ENCODE measurements around the gene ZNF621.
A peak's percentile ranks its signal among the peaks of the same experiment; 100 is the strongest.

ZNF621 gene

DNA sequence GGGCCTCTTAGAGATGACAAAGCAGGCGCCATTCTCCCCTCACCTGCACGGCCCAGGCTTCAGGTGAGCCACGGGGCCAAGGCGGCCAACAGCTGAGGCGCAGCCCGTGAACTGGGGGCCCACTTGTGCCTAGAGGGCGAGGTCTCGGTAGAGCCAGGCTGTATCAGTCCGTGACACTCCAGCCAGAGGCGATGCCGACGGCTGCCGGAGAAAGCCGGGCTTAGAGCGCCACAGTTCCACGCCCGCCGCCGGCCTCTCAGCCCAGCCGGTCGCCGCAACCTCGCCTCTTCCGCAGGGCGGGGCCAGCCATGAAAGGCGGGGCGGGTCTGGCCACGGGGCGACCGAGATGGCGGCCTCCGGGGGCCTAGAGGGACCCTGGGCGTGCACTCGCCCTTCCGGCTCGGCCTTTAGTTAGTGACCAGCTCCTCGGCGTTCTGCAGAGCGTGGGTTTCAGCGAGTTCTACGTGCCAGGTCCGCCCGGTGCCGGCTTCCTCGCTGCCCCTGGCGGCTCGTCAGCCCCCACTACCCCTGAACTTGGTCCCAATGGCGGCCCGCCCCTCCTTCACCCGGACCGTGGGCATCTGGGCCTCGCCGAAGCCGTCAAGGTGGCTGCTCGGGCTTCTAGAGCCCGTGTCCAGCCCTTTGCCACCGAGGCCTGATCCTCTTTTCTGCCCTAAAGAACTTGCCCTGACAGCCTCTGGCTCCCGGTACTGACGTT lies at the start of gene ZNF621:
TSS of gene ZNF621 (plus strand) at position 393 of the 718 bp plus-strand sequence. CDS start 881 bp downstream, outside the sequence.
- DNase-seq = peak; percentile 80

- DNase-seq = peak; percentile 41
These were observed 48.0 kb upstream of the ZNF621 start, which contains the start of gene ZNF619 for GRCh38 chr3:40476478-40477470. TSS of gene ZNF619 (plus strand) at chr3:40477122. CDS start at chr3:40477980, 858 bp downstream.

DNA sequence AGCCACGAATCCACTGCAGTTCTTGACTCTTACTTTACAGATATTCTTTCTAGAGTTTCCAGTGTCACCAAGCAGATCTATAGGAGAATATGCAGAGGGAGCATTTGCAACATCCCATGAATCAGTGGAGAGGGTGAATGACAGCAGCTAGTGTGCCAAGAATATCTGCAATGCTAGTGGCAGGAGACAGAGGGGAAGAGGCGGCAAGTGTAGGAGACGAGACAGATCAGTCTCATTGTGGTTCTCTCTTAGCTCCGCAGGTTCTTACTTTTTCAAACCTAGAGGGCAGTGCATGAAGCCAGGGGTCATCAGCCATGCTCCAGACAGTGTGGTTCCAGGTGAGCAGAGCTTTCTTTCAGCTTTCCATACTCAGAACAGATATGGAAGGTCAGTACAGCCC lies 47.1 kb upstream of the ZNF621 start:
- no peak for DNase-seq

- no peak for DNase-seq
These were observed 37.6 kb upstream of the ZNF621 start for GRCh38 chr3:40487172-40487571.

DNA sequence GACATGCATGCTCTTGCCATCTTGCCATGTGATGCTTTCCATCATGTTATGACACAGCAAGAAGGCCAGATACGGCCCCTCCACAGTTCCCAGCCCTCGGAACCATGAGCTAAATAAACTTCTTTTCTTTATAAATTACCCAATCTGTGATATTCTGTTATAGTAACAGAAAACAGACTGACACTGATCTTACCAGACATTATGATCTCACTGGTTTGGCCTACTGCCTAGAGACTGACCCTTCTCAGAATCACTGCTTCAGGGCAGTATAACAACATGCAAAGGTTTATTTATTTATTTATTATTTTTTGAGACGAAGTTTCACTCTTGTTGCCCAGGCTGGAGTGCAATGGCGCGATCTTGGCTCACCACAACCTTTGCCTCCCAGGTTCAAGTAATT lies 33.8 kb upstream of the ZNF621 start:
- no peak for DNase-seq

GRCh38 chr3:40494698-40495097 lies 30.1 kb upstream of the ZNF621 start:
- no peak for DNase-seq

- no peak for DNase-seq
These were observed 27.5 kb upstream of the ZNF621 start for GRCh38 chr3:40497288-40497687.

GRCh38 chr3:40499952-40500351 lies 24.8 kb upstream of the ZNF621 start:
- no peak for DNase-seq

GRCh38 chr3:40502034-40502433 lies 22.7 kb upstream of the ZNF621 start:
- no peak for DNase-seq

DNA sequence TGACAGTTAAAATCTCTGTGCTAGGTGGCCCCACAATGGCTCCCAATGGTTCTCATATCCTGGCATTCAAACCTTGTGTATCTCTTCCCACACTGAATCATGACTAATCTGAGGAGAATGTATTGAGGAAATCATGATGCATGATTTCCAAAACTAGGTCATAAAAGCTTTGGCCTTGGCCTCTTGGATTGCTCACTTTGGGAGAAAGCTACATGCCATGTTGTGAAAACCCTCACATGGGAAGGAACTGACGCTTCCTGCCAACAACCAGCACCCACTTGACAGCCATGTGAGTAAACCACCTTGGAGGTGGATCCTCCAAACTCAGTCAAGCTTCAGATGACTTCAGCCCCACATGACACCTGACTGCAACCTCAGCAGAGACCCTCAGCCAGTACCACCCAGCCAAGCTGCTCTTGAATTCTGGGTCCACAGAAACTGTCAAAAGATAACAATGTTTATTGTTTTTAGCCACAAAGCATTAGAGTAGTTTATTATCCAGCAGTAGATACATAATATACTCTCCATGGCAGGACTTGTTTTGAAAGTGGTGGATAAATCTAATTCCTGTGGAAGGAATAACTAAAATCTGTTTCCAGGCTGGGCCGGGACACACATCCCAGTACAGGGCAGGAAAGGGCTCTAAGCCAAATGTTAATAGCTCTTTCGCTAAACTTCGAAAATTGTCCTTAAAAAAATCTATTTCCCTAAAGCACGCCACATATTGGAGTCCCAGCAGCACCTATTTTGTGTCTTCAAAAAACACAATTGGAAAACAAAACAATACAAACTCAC lies 19.9 kb upstream of the ZNF621 start:
- peak; percentile 13 for DNase-seq

DNA sequence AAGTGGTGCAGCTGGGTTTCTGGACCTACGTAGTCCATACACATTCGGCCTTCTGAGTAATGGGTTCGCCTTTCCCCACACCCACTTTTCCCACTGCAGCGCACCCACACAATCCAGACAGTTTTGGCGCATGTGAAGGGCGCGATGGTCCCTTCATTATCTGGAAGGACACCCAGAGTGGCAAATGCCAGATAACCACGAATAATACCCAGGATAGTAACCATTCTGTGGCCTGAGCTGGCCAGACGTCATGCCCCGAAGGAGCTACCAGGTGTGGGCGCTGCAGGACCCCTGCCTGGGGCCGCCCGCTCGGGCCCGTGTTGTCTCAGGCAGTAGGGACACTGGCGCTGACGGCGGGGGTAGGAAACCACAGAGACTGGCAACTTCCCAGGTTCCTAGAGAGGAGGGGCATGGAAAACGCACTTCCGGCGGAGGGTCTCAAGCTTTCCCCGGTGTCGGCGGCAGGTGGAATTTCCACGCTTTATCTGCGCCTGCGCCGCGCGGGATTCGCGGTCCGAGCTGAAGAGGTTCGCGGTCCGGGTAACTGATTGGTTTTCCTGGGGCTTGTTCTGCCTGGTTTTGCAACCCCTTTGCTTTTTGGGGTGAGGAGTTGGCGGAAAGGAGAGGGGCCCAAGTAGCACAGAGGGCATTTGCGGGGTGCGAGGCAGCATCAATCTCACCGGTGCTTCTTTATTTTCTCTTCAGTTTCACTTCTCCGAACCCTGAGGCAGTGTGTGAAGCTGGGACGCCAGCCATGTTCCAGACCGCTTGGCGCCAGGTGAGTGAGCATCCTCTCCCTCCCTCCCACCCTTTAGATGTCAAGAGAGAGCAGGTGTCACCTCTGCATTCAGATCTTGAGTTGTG lies 18.9 kb upstream of the ZNF621 start, which contains the start of gene ZNF620:
TSS of gene ZNF620 (plus strand) at position 441 of the 864 bp plus-strand sequence. CDS start at position 755, 314 bp downstream.
- DNase-seq = peak; percentile 25

DNA sequence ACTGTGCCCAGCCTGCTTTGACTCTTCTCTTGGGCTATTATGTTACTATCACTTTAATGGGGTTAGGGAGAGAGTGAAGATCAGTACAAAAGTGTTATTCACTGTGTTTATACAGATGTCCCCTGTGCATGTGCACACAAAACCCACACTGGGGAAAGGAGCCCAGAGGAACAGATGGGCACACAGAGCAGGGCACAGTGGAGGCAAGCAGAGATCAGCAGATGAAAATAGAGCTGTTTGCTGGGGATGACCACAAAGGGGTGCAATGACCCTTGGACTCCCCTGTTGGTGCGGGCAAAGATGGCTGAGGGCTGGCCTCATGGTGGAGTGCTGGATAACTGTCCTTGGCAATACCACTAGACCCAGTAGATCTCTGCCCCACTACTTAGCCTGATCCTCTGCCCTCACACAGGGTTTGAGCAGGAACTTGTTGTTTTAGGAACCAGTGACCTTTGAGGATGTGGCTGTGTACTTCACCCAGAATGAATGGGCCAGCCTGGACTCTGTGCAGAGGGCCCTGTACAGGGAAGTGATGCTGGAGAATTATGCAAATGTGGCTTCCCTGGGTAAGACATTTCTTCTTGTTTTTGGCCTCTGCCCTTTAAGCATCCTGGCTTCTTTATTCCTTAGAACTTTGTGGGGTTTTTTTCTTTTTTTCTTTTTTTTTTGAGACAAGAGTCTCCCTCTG lies 13.6 kb upstream of the ZNF621 start:
- DNase-seq = no peak

DNA sequence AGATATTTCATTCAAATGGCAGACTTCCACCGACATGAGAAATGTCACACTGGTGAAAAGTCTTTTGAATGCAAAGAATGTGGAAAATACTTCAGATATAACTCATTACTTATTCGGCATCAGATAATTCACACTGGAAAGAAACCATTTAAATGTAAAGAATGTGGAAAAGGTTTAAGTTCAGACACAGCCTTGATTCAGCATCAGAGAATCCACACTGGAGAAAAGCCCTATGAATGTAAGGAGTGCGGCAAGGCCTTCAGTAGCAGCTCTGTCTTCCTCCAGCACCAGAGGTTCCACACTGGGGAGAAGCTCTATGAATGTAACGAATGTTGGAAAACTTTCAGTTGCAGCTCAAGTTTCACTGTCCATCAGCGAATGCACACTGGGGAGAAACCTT lies 8.6 kb upstream of the ZNF621 start:
- DNase-seq = no peak

DNA sequence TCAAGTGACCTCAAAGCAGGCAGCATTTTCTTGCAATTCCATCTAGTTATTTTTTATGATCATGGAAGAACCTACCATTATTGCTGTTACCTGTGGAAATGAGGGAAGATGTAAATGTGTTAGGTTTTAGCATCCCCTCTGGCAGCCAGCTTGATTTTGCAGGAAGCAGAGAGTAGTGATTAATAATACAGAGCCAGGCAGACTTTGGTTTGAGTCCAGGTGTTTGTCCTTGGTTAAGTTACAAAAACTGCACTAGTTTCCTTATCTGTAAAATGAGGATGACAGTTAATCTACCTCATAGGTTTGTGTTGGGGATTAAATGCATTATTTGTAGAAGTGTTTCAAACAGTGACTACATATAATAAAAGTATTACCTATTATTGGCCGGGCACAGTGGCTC lies 6.7 kb upstream of the ZNF621 start:
- DNase-seq = no peak

DNA sequence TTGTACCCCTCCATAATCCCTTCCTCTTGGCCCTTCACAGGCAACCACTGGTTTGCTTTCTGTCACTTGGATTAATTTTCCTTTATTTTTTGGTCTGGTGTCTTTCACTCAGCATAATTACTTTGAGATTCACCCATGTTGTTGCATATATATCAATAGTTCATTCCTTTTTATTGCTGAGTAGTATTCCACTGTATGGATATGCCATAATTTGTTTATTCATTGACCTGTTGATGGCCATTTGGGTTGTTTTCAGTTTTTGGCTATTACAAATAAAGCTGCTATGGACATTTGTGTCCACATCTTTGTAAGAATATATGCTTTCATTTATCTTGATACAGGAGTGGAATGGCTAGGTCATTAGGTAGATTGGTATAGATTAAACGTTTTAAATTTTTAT lies 5.9 kb upstream of the ZNF621 start:
- no peak for DNase-seq

DNA sequence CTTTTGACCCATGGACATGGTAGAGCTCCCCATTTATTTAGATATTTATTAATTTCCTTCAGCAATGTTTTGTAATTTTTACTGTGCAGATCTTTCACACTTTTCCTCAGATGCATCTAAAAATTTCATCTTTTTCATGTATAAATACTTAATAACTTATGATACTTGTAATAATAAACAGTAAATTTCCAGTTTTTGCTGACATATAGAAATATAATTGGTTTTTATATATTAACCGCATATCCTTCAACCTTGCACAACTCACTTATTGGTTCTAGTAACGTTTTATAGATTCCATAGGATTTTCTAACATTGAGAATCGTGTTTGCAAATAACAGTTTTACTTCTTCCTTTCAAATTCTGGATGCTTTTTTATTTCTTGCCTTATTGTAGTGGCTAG lies 3.5 kb upstream of the ZNF621 start:
- DNase-seq = no peak

DNA sequence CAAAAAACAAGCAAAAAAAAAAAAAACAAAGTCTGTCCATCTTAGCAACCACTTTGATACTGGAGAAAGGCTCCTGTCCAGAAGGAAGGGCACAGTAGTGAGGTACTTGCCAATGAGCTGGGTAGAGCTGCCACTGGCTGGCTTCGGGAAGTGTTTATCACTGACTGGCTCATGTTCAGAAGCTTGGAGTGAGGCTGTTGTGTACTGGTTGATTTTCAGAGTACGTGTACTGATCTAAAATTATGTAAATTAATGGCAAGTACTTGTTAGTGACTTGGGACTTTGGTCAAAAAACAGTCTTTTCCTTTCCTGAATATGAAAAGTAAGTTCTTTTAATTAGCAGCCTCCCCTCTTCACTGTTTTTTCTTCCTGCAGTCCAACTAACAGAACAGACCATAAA lies 979 bp upstream of the ZNF621 start:
- DNase-seq = no peak

GRCh38 chr3:40524222-40524567 lies 565 bp upstream of the ZNF621 start:
- DNase-seq = no peak

- no peak for DNase-seq
These were observed 3.7 kb downstream of the ZNF621 start for GRCh38 chr3:40528426-40528825.

GRCh38 chr3:40532252-40532651 lies 7.5 kb downstream of the ZNF621 start:
- no peak for DNase-seq

- no peak for DNase-seq
These were observed 9.5 kb downstream of the ZNF621 start for GRCh38 chr3:40534283-40534682.

Data from stimulated activated CD4-positive, alpha-beta T cell treated with anti-CD3 and anti-CD28 coated beads, Interleukin-1b, Interleukin-23, amount 100 ng/mL, for 48 hours (primary cell).